Nephron (organoid): ENCODE data around the gene ZNF747.
"Not testable (repeated sequence)": the region's sequence is repeated elsewhere in the genome, so short reads cannot be mapped to it uniquely, and the experiment has no call there.

Experiments used
- H3K27ac Mint-ChIP-seq, 3 experiments: 2 replicates each; pipeline ENCODE4 v1.8.0; 2020; ENCODE audit warnings: mixed read lengths in 3 of 3, mild to moderate bottlenecking in 2 of 3, moderate library complexity in 1 of 3
- H3K27me3 Mint-ChIP-seq: 2 replicates; pipeline ENCODE4 v1.8.0; 2021; ENCODE audit warnings: low read depth, mild to moderate bottlenecking, moderate library complexity, mixed read lengths
- H3K36me3 Mint-ChIP-seq: 2 replicates; pipeline ENCODE4 v1.8.0; 2020; ENCODE audit warnings: low read depth, mixed read lengths
- H3K4me1 Mint-ChIP-seq: 2 replicates; pipeline ENCODE4 v1.8.0; 2020; ENCODE audit warnings: mixed read lengths
- H3K4me3 Mint-ChIP-seq, 3 experiments: 2 replicates each; pipeline ENCODE4 v1.8.0; 2020; ENCODE audit warnings: mild to moderate bottlenecking in 3 of 3, mixed read lengths in 3 of 3, moderate library complexity in 2 of 3
- H3K9me3 Mint-ChIP-seq: 2 replicates; pipeline ENCODE4 v1.8.0; 2020; ENCODE audit warnings: mixed read lengths
- TF ChIP-seq, protein P1 (sequence below), 3 experiments: fragments of 200-600 bp; sonication (generic); IDR thresholded peaks; one replicate each; pipeline ENCODE4 v1.5.0; 2021; ENCODE audit warnings: antibody characterized with exemption in 3 of 3; ENCODE audit not compliant: unreplicated experiment in 3 of 3

ZNF747 gene

DNA sequence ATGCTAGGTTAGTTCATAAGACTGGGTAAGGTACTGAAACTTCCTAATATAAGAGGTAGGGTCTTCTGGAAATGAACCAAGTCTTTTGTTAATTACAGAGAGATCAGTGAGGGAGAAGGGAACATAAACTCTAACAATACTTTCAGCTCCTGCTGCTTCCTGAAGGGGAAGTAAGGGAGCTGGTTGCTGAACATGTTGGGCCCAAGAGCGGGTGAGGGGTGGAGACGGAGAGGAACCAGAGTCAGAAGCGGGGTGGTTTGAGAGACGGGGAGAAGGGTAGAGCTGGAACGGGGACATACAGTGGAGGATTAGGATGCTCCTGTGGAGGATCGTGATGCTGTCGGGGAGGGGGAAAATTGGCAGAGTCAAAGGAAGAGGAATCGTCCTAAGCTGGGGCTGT lies 11.5 kb upstream of the ZNF747 start:
- TF ChIP-seq, protein P1, sequence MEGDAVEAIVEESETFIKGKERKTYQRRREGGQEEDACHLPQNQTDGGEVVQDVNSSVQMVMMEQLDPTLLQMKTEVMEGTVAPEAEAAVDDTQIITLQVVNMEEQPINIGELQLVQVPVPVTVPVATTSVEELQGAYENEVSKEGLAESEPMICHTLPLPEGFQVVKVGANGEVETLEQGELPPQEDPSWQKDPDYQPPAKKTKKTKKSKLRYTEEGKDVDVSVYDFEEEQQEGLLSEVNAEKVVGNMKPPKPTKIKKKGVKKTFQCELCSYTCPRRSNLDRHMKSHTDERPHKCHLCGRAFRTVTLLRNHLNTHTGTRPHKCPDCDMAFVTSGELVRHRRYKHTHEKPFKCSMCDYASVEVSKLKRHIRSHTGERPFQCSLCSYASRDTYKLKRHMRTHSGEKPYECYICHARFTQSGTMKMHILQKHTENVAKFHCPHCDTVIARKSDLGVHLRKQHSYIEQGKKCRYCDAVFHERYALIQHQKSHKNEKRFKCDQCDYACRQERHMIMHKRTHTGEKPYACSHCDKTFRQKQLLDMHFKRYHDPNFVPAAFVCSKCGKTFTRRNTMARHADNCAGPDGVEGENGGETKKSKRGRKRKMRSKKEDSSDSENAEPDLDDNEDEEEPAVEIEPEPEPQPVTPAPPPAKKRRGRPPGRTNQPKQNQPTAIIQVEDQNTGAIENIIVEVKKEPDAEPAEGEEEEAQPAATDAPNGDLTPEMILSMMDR (IDR thresholded peaks at IDR 0.05; ENCODE audit: unreplicated experiment in 3 of 3) = no peak
- H3K4me1 Mint-ChIP-seq = no peaks in the 10 kb centered on the region

DNA sequence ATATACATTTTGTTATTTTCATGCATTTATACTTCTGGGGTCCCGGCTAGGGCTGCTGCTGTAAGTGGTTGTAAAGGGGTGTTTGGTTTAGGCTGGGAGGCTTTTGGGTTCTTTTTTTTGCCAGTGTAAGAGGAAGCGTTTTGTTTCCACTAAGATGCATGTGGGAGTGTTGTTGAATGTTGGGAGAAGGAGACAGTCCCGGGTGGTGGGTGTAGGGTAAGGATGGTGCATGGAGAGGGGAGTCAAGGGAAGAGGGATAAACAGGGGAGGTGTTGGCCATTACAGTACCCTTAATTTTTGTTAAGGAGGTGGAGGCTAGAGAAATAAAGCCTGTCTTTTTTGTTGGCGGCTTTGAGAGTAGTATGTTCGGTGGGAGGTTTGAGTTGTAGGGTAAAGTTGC lies 8.4 kb upstream of the ZNF747 start:
- H3K4me1 Mint-ChIP-seq = no peaks in the 10 kb centered on the region

More for the DNA sequence above, 11.5 kb upstream of the ZNF747 start:
- Mint-ChIP-seq H3K4me3 (no peak overlapping the region), H3K27ac (peak overlapping the region in 1 of 3 experiments; percentile 45), H3K27me3 (peaks cover 3% of the 10 kb centered on the region), H3K36me3 (peaks cover 6% of the 10 kb centered on the region), H3K9me3 (no peaks in the 10 kb centered on the region)

DNA sequence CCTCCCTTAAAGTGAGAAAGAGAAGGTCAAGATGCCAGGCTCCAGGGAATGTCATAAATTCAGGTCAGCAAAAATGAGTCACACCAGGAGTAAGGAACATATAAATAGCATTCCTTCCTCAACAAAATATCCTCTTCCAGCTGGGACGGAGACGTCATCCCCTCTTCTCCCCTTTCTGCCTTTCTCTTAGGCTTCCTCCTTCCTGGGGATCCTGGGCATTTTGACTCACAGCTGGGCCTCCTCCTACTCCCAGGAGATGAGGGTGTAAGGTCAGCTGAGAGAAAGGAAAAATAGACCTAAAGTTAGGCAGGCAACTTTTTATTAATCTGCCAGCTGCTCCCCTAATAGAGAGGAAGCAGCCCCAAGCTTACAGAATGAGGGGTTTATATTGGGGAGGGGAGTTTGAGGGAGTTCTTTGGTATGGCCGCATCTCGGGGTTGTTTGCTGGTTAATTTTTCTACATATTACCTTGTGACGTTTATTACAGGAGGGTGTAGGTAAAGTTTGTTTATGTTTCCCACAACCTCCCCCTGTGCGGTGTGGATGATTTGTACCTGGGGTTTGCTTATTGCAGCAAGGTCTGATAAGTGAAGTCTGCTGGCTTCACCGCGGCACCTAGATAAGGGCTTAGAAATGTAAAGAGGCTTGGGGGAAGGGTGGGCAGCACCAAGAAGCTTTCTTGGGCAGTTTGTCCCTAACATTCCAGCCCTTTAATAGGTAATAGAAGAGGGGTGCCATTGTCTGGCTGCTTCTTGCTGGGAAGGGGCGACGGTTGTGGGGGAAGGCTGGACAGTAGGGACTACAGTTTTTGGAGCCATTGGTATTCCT lies 7.1 kb upstream of the ZNF747 start:
- Mint-ChIP-seq H3K27me3 (no peaks in the 10 kb centered on the region), H3K36me3 (peaks cover 5% of the 10 kb centered on the region), H3K27ac (no peak overlapping the region), H3K4me3 (no peak overlapping the region), H3K9me3 (no peaks in the 10 kb centered on the region), H3K4me1 (peaks cover 3% of the 10 kb centered on the region)
- TF ChIP-seq, protein P1 (IDR thresholded peaks at IDR 0.05; ENCODE audit: unreplicated experiment in 3 of 3) = no peak

More for the DNA sequence above, 8.4 kb upstream of the ZNF747 start:
- TF ChIP-seq, protein P1 (IDR thresholded peaks at IDR 0.05; ENCODE audit: unreplicated experiment in 3 of 3) = no peak
- Mint-ChIP-seq H3K9me3 (no peaks in the 10 kb centered on the region), H3K36me3 (no peaks in the 10 kb centered on the region), H3K4me3 (no peak overlapping the region), H3K27me3 (peaks cover 2% of the 10 kb centered on the region), H3K27ac (no peak overlapping the region)

DNA sequence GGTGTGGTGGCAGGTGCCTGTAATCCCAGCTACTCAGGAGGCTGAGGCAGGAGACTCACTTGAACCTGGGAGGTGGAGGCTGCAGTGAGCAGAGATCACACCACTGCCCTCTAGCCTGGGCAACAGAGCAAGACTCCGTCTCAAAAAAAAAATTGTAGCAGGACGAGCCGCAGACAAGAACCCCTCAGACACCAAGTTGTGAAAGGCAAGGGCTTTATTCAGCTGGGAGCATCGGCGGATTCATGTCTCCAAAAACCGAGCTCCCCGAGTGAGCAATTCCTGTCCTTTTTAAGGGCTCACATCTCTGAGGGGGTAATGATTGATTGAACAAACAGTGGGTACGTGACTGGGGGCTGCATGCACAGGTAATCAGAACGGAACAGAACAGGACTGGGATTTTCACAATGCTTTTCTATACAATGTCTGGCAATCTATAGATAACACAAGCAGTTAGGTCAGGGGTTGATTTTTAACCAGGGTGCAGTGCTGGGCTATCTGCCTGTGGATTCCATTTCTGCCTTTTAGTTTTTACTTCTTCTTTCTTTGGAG lies 6.3 kb upstream of the ZNF747 start:
- H3K4me3 Mint-ChIP-seq, H3K4me1 Mint-ChIP-seq, H3K36me3 Mint-ChIP-seq, H3K9me3 Mint-ChIP-seq, H3K27me3 Mint-ChIP-seq, H3K27ac Mint-ChIP-seq: not testable (repeated sequence)

DNA sequence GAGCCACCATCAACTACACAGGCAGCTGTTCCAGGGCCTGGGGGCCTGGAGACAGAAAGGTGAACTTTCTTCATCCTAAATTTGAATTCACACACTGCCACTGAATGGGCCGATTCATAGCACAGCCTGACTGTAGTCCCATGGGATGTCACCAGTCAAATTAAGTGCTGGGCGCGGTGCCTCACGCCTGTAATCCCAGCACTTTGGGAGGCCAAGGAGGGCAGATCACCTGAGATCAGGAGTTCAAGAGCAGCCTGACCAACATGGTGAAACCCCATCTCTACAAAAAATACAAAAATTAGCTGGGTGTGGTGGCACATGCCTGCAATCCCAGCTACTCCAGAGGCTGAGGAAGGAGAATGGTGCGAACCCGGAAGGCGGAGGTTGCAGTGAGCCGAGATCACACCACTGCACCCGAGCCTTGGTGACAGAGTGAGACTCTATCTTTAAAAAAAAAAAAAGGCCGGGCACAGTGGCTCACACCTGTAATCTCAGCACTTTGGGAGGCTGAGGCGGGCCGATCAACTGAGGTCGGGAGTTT lies 5.4 kb upstream of the ZNF747 start:
- not testable (repeated sequence) for H3K36me3 Mint-ChIP-seq, H3K9me3 Mint-ChIP-seq, H3K4me3 Mint-ChIP-seq, H3K27me3 Mint-ChIP-seq
- Mint-ChIP-seq H3K27ac (peak overlapping the region in 1 of 3 experiments; percentile 52), H3K4me1 (peaks cover 17% of the 10 kb centered on the region)

DNA sequence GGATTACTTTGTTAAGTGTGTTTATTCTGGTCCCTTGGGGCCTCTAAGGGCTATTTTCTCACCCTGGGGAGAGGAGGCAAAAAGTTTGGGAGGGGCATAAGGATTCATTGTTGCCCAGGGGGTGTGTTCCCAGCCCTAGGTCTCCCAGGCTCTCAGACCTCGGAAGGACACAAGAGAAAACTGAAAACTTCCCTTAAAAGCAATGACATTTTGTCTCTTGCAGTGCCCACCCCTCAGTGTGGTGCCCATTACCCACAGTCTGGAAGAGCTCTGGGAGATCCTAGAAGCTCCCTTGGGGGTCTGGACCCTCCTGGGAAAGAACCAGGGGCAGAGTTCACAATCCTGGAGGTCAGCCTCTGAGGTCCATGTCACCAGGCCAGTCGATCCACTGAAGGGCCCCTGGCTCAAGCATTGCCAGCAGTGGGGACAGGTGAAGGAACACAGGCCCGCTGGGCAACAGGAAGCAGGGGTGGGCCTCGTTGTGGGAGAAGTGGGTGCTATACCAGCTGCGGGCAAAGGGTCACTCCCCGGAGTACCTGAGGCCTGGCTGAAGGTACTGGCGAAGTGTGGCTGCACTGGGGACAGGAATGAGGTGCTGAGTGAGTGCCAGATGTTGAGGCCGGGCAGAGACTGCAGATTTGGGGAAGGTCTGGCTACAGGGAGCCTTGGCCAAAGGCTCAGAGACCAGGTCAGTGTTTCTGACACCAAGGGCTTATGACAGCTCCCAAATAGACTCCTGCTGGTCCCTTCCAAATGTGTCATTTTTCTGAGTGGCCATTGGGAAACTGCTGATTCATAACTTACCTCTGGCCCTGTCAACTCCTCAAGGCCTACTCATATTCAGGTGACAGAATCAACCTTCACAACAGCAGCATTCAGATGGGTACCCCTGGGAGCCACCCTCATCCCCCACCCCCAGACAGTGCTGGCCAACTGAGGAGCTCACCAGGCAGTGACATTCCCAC lies 4.6 kb upstream of the ZNF747 start:
- Mint-ChIP-seq H3K4me3 (no peak overlapping the region), H3K36me3 (peaks cover 5% of the 10 kb centered on the region), H3K9me3 (no peaks in the 10 kb centered on the region), H3K27me3 (no peaks in the 10 kb centered on the region), H3K27ac (peak overlapping the region in 1 of 3 experiments; percentile 52), H3K4me1 (peaks cover 20% of the 10 kb centered on the region)
- TF ChIP-seq, protein P1 (IDR thresholded peaks at IDR 0.05; ENCODE audit: unreplicated experiment in 3 of 3) = no peak

DNA sequence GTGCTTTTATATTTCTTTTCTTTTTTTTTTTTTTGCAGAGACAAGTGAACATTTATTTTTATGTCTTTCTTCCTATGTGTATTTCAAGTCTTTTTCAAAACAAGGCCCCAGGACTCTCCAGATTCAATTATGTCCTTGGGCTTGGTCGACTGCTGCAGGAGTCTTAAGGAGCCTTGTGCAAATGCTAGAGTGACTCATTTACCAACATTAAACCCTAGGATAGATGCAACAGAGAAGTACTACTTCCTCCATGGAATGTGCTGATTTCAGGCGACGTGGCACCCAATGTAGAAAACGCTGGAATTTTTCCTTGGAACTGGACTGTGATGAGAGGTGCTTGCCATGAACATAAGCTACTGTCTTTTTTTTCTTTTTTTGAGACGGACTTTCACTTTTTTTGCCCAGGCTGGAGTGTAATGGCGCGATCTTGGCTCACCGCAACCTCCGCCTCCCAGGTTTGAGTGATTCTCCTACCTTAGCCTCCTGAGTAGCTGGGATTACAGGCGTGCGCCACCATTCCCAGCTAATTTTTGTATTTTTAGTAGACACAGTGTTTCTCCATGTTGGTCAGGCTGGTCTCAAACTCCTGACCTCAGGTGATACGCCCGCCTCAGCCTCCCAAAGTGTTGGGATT lies 1.9 kb upstream of the ZNF747 start:
- H3K27ac Mint-ChIP-seq = peak overlapping the region; percentile 97 to 99 (median 97)
- H3K27me3 Mint-ChIP-seq, H3K36me3 Mint-ChIP-seq, H3K9me3 Mint-ChIP-seq: not testable (repeated sequence)
- H3K4me1 Mint-ChIP-seq = peaks cover 25% of the 10 kb centered on the region
- peak overlapping the region; percentile 90 to 94 (median 94) for H3K4me3 Mint-ChIP-seq
